Measurements from ENCODE around the gene TMEM245. TPM values are rescaled to one million over a fixed set of nuclear protein-coding genes. Genes with fewer than 3 reads are reported as not detected.

Gene TMEM245
- total and polyA plus RNA-seq, 2 donors (not counting 1 experiment from before 2014, with no cell fraction given), result 48.2 to 48.8 TPM

- Histone ChIP-seq H3K4me2 (ENCODE audit: extremely low read depth, insufficient read depth, low read length) (no peak overlapping the region), H4K20me1 (ENCODE audit: control insufficient read depth, extremely low read depth, insufficient read depth, low read length) (no peaks in the 10 kb centered on the region), H3K27me3 (ENCODE audit: control insufficient read depth, insufficient read depth, low read length) (no peaks in the 10 kb centered on the region), H3K79me2 (ENCODE audit: control insufficient read depth, insufficient read depth, low read length) (no peaks in the 10 kb centered on the region), H3K36me3 (ENCODE audit: control insufficient read depth, insufficient read depth, low read length) (peaks cover 12% of the 10 kb centered on the region), H2AFZ (ENCODE audit: low read length) (no peak overlapping the region), H3K9me3 (ENCODE audit: control insufficient read depth, insufficient read depth, low read depth, low read length) (no peaks in the 10 kb centered on the region), H3K27ac (ENCODE audit: insufficient read depth, low read length) (no peak overlapping the region), H3K4me1 (ENCODE audit: control insufficient read depth, extremely low read depth, insufficient read depth, low read length) (no peaks in the 10 kb centered on the region), H3K9ac (ENCODE audit: insufficient read depth, low read length) (no peak overlapping the region), H3K4me3 (replicated peaks in 1 of 4; ENCODE audit: control extremely low read depth in 1 of 4, insufficient read depth in 1 of 4, low read depth in 3 of 4, low read length in 4 of 4) (no peak overlapping the region)
- DNase-seq (ENCODE audit: low read depth in 2 of 2), result no peak
- no peak for TF ChIP-seq CTCF (conservative IDR thresholded peaks at IDR 0.05 in 1 of 2, IDR thresholded peaks at IDR 0.05 in 1 of 2; ENCODE audit: low read depth in 1 of 2, low read length in 2 of 2)
- no peak for TF ChIP-seq EZH2 (IDR thresholded peaks at IDR 0.05; ENCODE audit: low read length, missing control alignments)
Measured at GRCh38 chr9:108980893-108981292, 138.9 kb downstream of the TMEM245 start.

GRCh38 chr9:108978205-108978604, 141.5 kb downstream of the TMEM245 start:
- H4K20me1 ChIP-seq (ENCODE audit: control insufficient read depth, extremely low read depth, insufficient read depth, low read length), result no peaks in the 10 kb centered on the region
- H3K27ac ChIP-seq (ENCODE audit: insufficient read depth, low read length), result no peak overlapping the region
- TF ChIP-seq EZH2 (IDR thresholded peaks at IDR 0.05; ENCODE audit: low read length, missing control alignments) (no peak), CTCF (conservative IDR thresholded peaks at IDR 0.05 in 1 of 2, IDR thresholded peaks at IDR 0.05 in 1 of 2; ENCODE audit: low read depth in 1 of 2, low read length in 2 of 2) (no peak)
- no peak overlapping the region for H2AFZ ChIP-seq (ENCODE audit: low read length)
- H3K4me2 ChIP-seq (ENCODE audit: extremely low read depth, insufficient read depth, low read length), result no peak overlapping the region
- H3K4me1 ChIP-seq (ENCODE audit: control insufficient read depth, extremely low read depth, insufficient read depth, low read length), result no peaks in the 10 kb centered on the region
- no peak overlapping the region for H3K9ac ChIP-seq (ENCODE audit: insufficient read depth, low read length)
- peaks cover 12% of the 10 kb centered on the region for H3K36me3 ChIP-seq (ENCODE audit: control insufficient read depth, insufficient read depth, low read length)
- H3K27me3 ChIP-seq (ENCODE audit: control insufficient read depth, insufficient read depth, low read length), result no peaks in the 10 kb centered on the region
- H3K9me3 ChIP-seq (ENCODE audit: control insufficient read depth, insufficient read depth, low read depth, low read length), result no peaks in the 10 kb centered on the region
- no peaks in the 10 kb centered on the region for H3K79me2 ChIP-seq (ENCODE audit: control insufficient read depth, insufficient read depth, low read length)
- DNase-seq (ENCODE audit: low read depth in 2 of 2), result peak in 1 of 2 donors; percentile 37
- no peak overlapping the region for H3K4me3 ChIP-seq (replicated peaks in 1 of 4; ENCODE audit: control extremely low read depth in 1 of 4, insufficient read depth in 1 of 4, low read depth in 3 of 4, low read length in 4 of 4)

DNA sequence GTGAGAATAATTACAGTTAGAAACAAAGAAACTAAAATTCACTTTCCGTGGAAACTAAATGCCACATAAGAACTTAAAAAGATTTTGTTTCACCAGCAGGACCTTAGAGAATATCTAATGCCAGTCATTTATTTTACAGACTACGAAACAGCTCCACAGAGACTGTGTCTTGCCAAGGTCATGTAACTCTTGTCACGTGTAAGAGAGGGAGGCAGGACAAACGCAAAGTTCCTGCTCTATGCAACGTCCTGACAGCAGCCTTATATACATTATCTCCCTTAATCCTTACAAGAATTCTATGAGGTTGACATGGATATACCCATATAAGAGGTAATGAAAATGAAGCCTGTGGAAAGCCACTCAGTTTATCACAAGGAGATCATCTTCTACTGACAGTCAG, 145.9 kb downstream of the TMEM245 start:
- DNase-seq (ENCODE audit: low read depth in 2 of 2), result peak in 1 of 2 donors; percentile 38
- Histone ChIP-seq H2AFZ (ENCODE audit: low read length) (no peak overlapping the region), H3K27ac (ENCODE audit: insufficient read depth, low read length) (no peak overlapping the region), H3K36me3 (ENCODE audit: control insufficient read depth, insufficient read depth, low read length) (peaks cover 14% of the 10 kb centered on the region), H3K79me2 (ENCODE audit: control insufficient read depth, insufficient read depth, low read length) (no peaks in the 10 kb centered on the region), H3K27me3 (ENCODE audit: control insufficient read depth, insufficient read depth, low read length) (no peaks in the 10 kb centered on the region), H3K4me3 (replicated peaks in 1 of 4; ENCODE audit: control extremely low read depth in 1 of 4, insufficient read depth in 1 of 4, low read depth in 3 of 4, low read length in 4 of 4) (no peak overlapping the region), H4K20me1 (ENCODE audit: control insufficient read depth, extremely low read depth, insufficient read depth, low read length) (no peaks in the 10 kb centered on the region), H3K9me3 (ENCODE audit: control insufficient read depth, insufficient read depth, low read depth, low read length) (no peaks in the 10 kb centered on the region), H3K4me1 (ENCODE audit: control insufficient read depth, extremely low read depth, insufficient read depth, low read length) (peaks cover 2% of the 10 kb centered on the region), H3K4me2 (ENCODE audit: extremely low read depth, insufficient read depth, low read length) (no peak overlapping the region), H3K9ac (ENCODE audit: insufficient read depth, low read length) (no peak overlapping the region)
- TF ChIP-seq CTCF (conservative IDR thresholded peaks at IDR 0.05 in 1 of 2, IDR thresholded peaks at IDR 0.05 in 1 of 2; ENCODE audit: low read depth in 1 of 2, low read length in 2 of 2) (no peak), EZH2 (IDR thresholded peaks at IDR 0.05; ENCODE audit: low read length, missing control alignments) (no peak)
